Measurements from ENCODE around the gene NOS2. TPM values are rescaled to one million over a fixed set of nuclear protein-coding genes. Genes with fewer than 3 reads are reported as not detected.
"Not testable (repeated sequence)": the region's sequence is repeated elsewhere in the genome, so short reads cannot be mapped to it uniquely, and the experiment has no call there.

Gene NOS2
- polyA plus RNA-seq, 4 donors: 1.9 to 2.4 (median 2.1) TPM

GRCh38 chr17:27759528-27759927, 40.8 kb downstream of the NOS2 start:
- DNase-seq (ENCODE audit: low read depth in 4 of 4, low spot score in 3 of 4): no peak

GRCh38 chr17:27756467-27757371, 43.6 kb downstream of the NOS2 start:
- DNase-seq (ENCODE audit: low read depth in 4 of 4, low spot score in 3 of 4): peak in 2 of 4 donors; percentile 23 to 31

- no peak for DNase-seq (ENCODE audit: low read depth in 4 of 4, low spot score in 3 of 4)
These were observed 44.4 kb downstream of the NOS2 start for GRCh38 chr17:27755706-27756466.

- no peak for DNase-seq (ENCODE audit: low read depth in 4 of 4, low spot score in 3 of 4)
These were observed 45.8 kb downstream of the NOS2 start for GRCh38 chr17:27754549-27754948.

- DNase-seq (ENCODE audit: low read depth in 4 of 4, low spot score in 3 of 4): not testable (repeated sequence)
These were observed 46.6 kb downstream of the NOS2 start for GRCh38 chr17:27753726-27754125.

- not testable (repeated sequence) for DNase-seq (ENCODE audit: low read depth in 4 of 4, low spot score in 3 of 4)
These were observed 47.3 kb downstream of the NOS2 start for GRCh38 chr17:27752831-27753619.

- DNase-seq (ENCODE audit: low read depth in 4 of 4, low spot score in 3 of 4): no peak
These were observed 48.5 kb downstream of the NOS2 start for GRCh38 chr17:27751622-27752490.

- DNase-seq (ENCODE audit: low read depth in 4 of 4, low spot score in 3 of 4): no peak
These were observed 49.2 kb downstream of the NOS2 start for GRCh38 chr17:27751166-27751565.

- DNase-seq (ENCODE audit: low read depth in 4 of 4, low spot score in 3 of 4): not testable (repeated sequence)
These were observed 50.7 kb downstream of the NOS2 start for GRCh38 chr17:27749562-27750150.

GRCh38 chr17:27748360-27748825, 51.9 kb downstream of the NOS2 start:
- no peak for DNase-seq (ENCODE audit: low read depth in 4 of 4, low spot score in 3 of 4)

GRCh38 chr17:27747462-27748359, 52.6 kb downstream of the NOS2 start:
- DNase-seq (ENCODE audit: low read depth in 4 of 4, low spot score in 3 of 4): no peak

GRCh38 chr17:27746881-27747280, 53.4 kb downstream of the NOS2 start:
- no peak for DNase-seq (ENCODE audit: low read depth in 4 of 4, low spot score in 3 of 4)

- DNase-seq (ENCODE audit: low read depth in 4 of 4, low spot score in 3 of 4): not testable (repeated sequence)
These were observed 54.0 kb downstream of the NOS2 start for GRCh38 chr17:27746320-27746719.

GRCh38 chr17:27745207-27745830, 55.0 kb downstream of the NOS2 start:
- not testable (repeated sequence) for DNase-seq (ENCODE audit: low read depth in 4 of 4, low spot score in 3 of 4)

- no peak for DNase-seq (ENCODE audit: low read depth in 4 of 4, low spot score in 3 of 4)
These were observed 56.9 kb downstream of the NOS2 start for GRCh38 chr17:27743281-27743885.

- no peak for DNase-seq (ENCODE audit: low read depth in 4 of 4, low spot score in 3 of 4)
These were observed 58.3 kb downstream of the NOS2 start for GRCh38 chr17:27741971-27742575.

GRCh38 chr17:27741361-27741861, 58.9 kb downstream of the NOS2 start:
- DNase-seq (ENCODE audit: low read depth in 4 of 4, low spot score in 3 of 4): no peak

Measured in right renal pelvis (tissue), 4 donors.